Middle frontal gyrus (tissue), 1 donor: ENCODE data around the gene FAM163A.
"Not testable (repeated sequence)": the region's sequence is repeated elsewhere in the genome, so short reads cannot be mapped to it uniquely, and the experiment has no call there.

ENCODE experiments used
- DNase-seq: peaks from one replicate; pipeline ENCODE4 v3.0.0-alpha.2; 2015; ENCODE audit warnings: low spot score; ENCODE audit errors: extremely low spot score

Gene FAM163A

GRCh38 chr1:179742717-179743678 is at the start of gene FAM163A:
FAM163A (plus strand) TSS chr1:179743291; CDS start chr1:179813098, 69,807 bp downstream.
- no peak for DNase-seq

GRCh38 chr1:179694530-179694929 is 48.6 kb upstream of the FAM163A start:
- not testable (repeated sequence) for DNase-seq

- no peak for DNase-seq
These were observed 40.0 kb upstream of the FAM163A start for GRCh38 chr1:179702946-179703539.

GRCh38 chr1:179706339-179706941 is 36.7 kb upstream of the FAM163A start:
- DNase-seq: peak; percentile 41

GRCh38 chr1:179707406-179707805 is 35.7 kb upstream of the FAM163A start:
- no peak for DNase-seq

- DNase-seq: no peak
These were observed 34.5 kb upstream of the FAM163A start for GRCh38 chr1:179708434-179709195.

- DNase-seq: no peak
These were observed 33.2 kb upstream of the FAM163A start for GRCh38 chr1:179709841-179710329.

GRCh38 chr1:179714159-179714558 is 28.9 kb upstream of the FAM163A start:
- no peak for DNase-seq

GRCh38 chr1:179714623-179715022 is 28.5 kb upstream of the FAM163A start:
- DNase-seq: no peak

GRCh38 chr1:179719272-179719671 is 23.8 kb upstream of the FAM163A start:
- no peak for DNase-seq

GRCh38 chr1:179728271-179728670 is 14.8 kb upstream of the FAM163A start:
- DNase-seq: no peak

- DNase-seq: no peak
These were observed 13.2 kb upstream of the FAM163A start for GRCh38 chr1:179729881-179730280.

- DNase-seq: no peak
These were observed 11.4 kb upstream of the FAM163A start for GRCh38 chr1:179731643-179732042.

GRCh38 chr1:179742291-179742690 is 800 bp upstream of the FAM163A start:
- DNase-seq: no peak

- DNase-seq: no peak
These were observed 749 bp downstream of the FAM163A start for GRCh38 chr1:179743679-179744400.

- DNase-seq: no peak
These were observed 1.5 kb downstream of the FAM163A start for GRCh38 chr1:179744401-179745130.

GRCh38 chr1:179745131-179745611 is 2.1 kb downstream of the FAM163A start:
- no peak for DNase-seq

- DNase-seq: no peak
These were observed 2.7 kb downstream of the FAM163A start for GRCh38 chr1:179745743-179746142.

- DNase-seq: no peak
These were observed 4.5 kb downstream of the FAM163A start for GRCh38 chr1:179747611-179748010.

GRCh38 chr1:179748772-179749171 is 5.7 kb downstream of the FAM163A start:
- no peak for DNase-seq
